ENCODE results near the gene CELF4. TPM values are rescaled to one million over a fixed set of nuclear protein-coding genes. Genes with fewer than 3 reads are reported as not detected.
A peak's percentile ranks its signal among the peaks of the same experiment; 100 is the strongest.

CELF4 gene
- total RNA-seq, 2 donors from 2014 or later, result 3.3 to 4.7 TPM

GRCh38 chr18:37414816-37415215, 150.8 kb downstream of the CELF4 start:
- no peaks in the 10 kb centered on the region for H3K36me3 ChIP-seq (replicated peaks in 1 of 2; ENCODE audit: insufficient read depth in 1 of 2, low read depth in 2 of 2)
- H3K4me1 ChIP-seq, result no peaks in the 10 kb centered on the region
- no peaks in the 10 kb centered on the region for H3K27me3 ChIP-seq
- 75 to 84% methylated on average over 1 of the region's 1 CpG for WGBS, 2 donors
- no peak for DNase-seq
- no peak overlapping the region for H3K4me3 ChIP-seq
- TF ChIP-seq POLR2A (IDR thresholded peaks at IDR 0.05), result no peak
- no peak for TF ChIP-seq CTCF (IDR thresholded peaks at IDR 0.05)
- intact Hi-C loops (cut with DNase I), result no loop called here
- H3K9me3 ChIP-seq, result no peaks in the 10 kb centered on the region
- ATAC-seq, result no peak
- no peak overlapping the region for H3K27ac ChIP-seq

- Histone ChIP-seq H3K9me3 (no peaks in the 10 kb centered on the region), H3K4me3 (no peak overlapping the region), H3K27ac (no peak overlapping the region), H3K36me3 (replicated peaks in 1 of 2; ENCODE audit: insufficient read depth in 1 of 2, low read depth in 2 of 2) (no peaks in the 10 kb centered on the region), H3K27me3 (no peaks in the 10 kb centered on the region), H3K4me1 (no peaks in the 10 kb centered on the region)
- no peak for ATAC-seq
- intact Hi-C loops (cut with DNase I), result no loop called here
- WGBS, 2 donors, result 69 to 82% methylated on average over 8 of the region's 8 CpGs
- TF ChIP-seq POLR2A (IDR thresholded peaks at IDR 0.05) (no peak), CTCF (IDR thresholded peaks at IDR 0.05) (no peak)
- DNase-seq, result no peak
These were observed 152.8 kb downstream of the CELF4 start for GRCh38 chr18:37412829-37413228.

GRCh38 chr18:37412333-37412732, 153.3 kb downstream of the CELF4 start:
- 45 to 72% methylated on average over 3 of the region's 3 CpGs for WGBS, 2 donors

GRCh38 chr18:37409878-37410277, 155.7 kb downstream of the CELF4 start:
- intact Hi-C loops (cut with DNase I), result no loop called here
- Histone ChIP-seq H3K27me3 (no peaks in the 10 kb centered on the region), H3K9me3 (no peaks in the 10 kb centered on the region), H3K4me3 (no peak overlapping the region), H3K27ac (no peak overlapping the region), H3K4me1 (no peaks in the 10 kb centered on the region), H3K36me3 (replicated peaks in 1 of 2; ENCODE audit: insufficient read depth in 1 of 2, low read depth in 2 of 2) (no peaks in the 10 kb centered on the region)
- ATAC-seq (no peak), DNase-seq (no peak)
- WGBS, 2 donors, result 50 to 57% methylated on average over 8 of the region's 8 CpGs
- TF ChIP-seq POLR2A (IDR thresholded peaks at IDR 0.05) (no peak), CTCF (IDR thresholded peaks at IDR 0.05) (no peak)

More at GRCh38 chr18:37412333-37412732, 153.3 kb downstream of the CELF4 start:
- no peak for DNase-seq
- Histone ChIP-seq H3K4me1 (no peaks in the 10 kb centered on the region), H3K27ac (no peak overlapping the region), H3K36me3 (replicated peaks in 1 of 2; ENCODE audit: insufficient read depth in 1 of 2, low read depth in 2 of 2) (no peaks in the 10 kb centered on the region), H3K4me3 (no peak overlapping the region), H3K9me3 (no peaks in the 10 kb centered on the region), H3K27me3 (no peaks in the 10 kb centered on the region)
- ATAC-seq, result no peak
- intact Hi-C loops (cut with DNase I), result no loop called here
- TF ChIP-seq CTCF (IDR thresholded peaks at IDR 0.05) (no peak), POLR2A (IDR thresholded peaks at IDR 0.05) (no peak)

GRCh38 chr18:37408676-37409265, 156.8 kb downstream of the CELF4 start:
- intact Hi-C loops (cut with DNase I), result no loop called here
- Histone ChIP-seq H3K27me3 (no peaks in the 10 kb centered on the region), H3K27ac (no peak overlapping the region), H3K4me1 (no peaks in the 10 kb centered on the region), H3K36me3 (replicated peaks in 1 of 2; ENCODE audit: insufficient read depth in 1 of 2, low read depth in 2 of 2) (no peaks in the 10 kb centered on the region), H3K4me3 (no peak overlapping the region), H3K9me3 (no peaks in the 10 kb centered on the region)
- 64 to 82% methylated on average over 9 to 12 of the region's 12 CpGs for WGBS, 2 donors
- ATAC-seq (no peak), DNase-seq (peak in 1 of 4 donors; percentile 25)
- no peak for TF ChIP-seq POLR2A (IDR thresholded peaks at IDR 0.05)

Data from body of pancreas (tissue), 4 donors.